K562 (cell line): ENCODE results near the gene KARS1. TPM values are rescaled to one million over a fixed set of nuclear protein-coding genes. Genes with fewer than 3 reads are reported as not detected.

Experiments
- ATAC-seq: fragments of 200-7000 bp; cut with Tn5 transposase; 3 replicates; pipeline ENCODE4 v1.9.1; 2020; ENCODE audit warnings: moderate library complexity
- BruUV-seq: library from RNA; stranded (reverse); fragments of 400-500 nt; replicated peaks from 2 replicates; lab custom pipeline; 2021; lab: Mats Ljungman, UMichigan
- CTCF ChIA-PET: fragments of 300-600 bp; formaldehyde crosslinking; extraction: SDS; loops from one replicate; lab custom pipeline; 2021; ENCODE audit warnings: low intra/inter-chr PET ratio; lab: Yijun Ruan, JAX
- POLR2A ChIA-PET: fragments of 300-600, 350-650 bp; sonication (Branson Sonifier 250); formaldehyde crosslinking; extraction: SDS; loops from one replicate; lab custom pipeline; 2021; ENCODE audit warnings: antibody characterized with exemption, inconsistent platforms; lab: Yijun Ruan, JAX
- DNase-seq, 4 experiments: peaks; one replicate each; pipeline versions ENCODE4 v3.0.0 to v3.0.0-alpha.2; 2011 to 2018; ENCODE audit warnings: low spot score in 3 of 4, mixed read lengths in 3 of 4; ENCODE audit errors: extremely low read depth in 1 of 4
- FAIRE-seq: peaks from 2 replicates; lab custom pipeline; 2011; peaks lifted over from hg19 to GRCh38; lab: Jason Lieb, UNC
- H2AFZ ChIP-seq: 2 replicates; pipeline ENCODE4 v1.6.0; 2011; ENCODE audit warnings: low read depth, low read length, control low read depth, inconsistent platforms
- H3K27ac ChIP-seq: fragments of 200-600 bp; 3 replicates; pipeline ENCODE4 v1.8.0; 2011; ENCODE audit warnings: low read depth, mild to moderate bottlenecking, control low read depth, inconsistent platforms, low read length, moderate library complexity, mixed read lengths; ENCODE audit errors: extremely low read depth
- H3K27me3 ChIP-seq, 2 experiments: fragments of 300-600 bp in 1 of 2; 2 replicates in 1 of 2; 3 replicates in 1 of 2; pipeline versions ENCODE4 v1.6.0 to v1.8.0; 2011; ENCODE audit warnings: inconsistent platforms in 2 of 2, low read length in 2 of 2, mild to moderate bottlenecking in 1 of 2, mixed read lengths in 1 of 2, moderate library complexity in 1 of 2; ENCODE audit not compliant: control insufficient read depth in 2 of 2, insufficient read depth in 2 of 2
- H3K36me3 ChIP-seq: fragments of 300-600 bp; 3 replicates; pipeline ENCODE4 v1.8.0; 2011; ENCODE audit warnings: mild to moderate bottlenecking, low read length, inconsistent platforms; ENCODE audit not compliant: control insufficient read depth, insufficient read depth
- H3K4me1 ChIP-seq, 2 experiments: fragments of 200-600 bp in 1 of 2; replicated peaks in 1 of 2; 2 replicates in 1 of 2; 3 replicates in 1 of 2; pipeline versions ENCODE4 v1.5.1 to v1.8.0; 2011; ENCODE audit warnings: inconsistent platforms in 2 of 2, low read length in 2 of 2, mild to moderate bottlenecking in 1 of 2, mixed read lengths in 1 of 2, moderate library complexity in 1 of 2; ENCODE audit not compliant: control insufficient read depth in 2 of 2, insufficient read depth in 2 of 2
- H3K4me2 ChIP-seq: 2 replicates; pipeline ENCODE4 v1.6.1; 2011; ENCODE audit warnings: low read length, control low read depth, inconsistent platforms, mixed read lengths; ENCODE audit not compliant: insufficient read depth
- H3K4me3 ChIP-seq: fragments of 200-600 bp; sonication (generic), shearing (Covaris generic); 2 replicates; pipeline ENCODE4 v1.5.1; 2016; ENCODE audit warnings: control low read depth, inconsistent platforms
- H3K79me2 ChIP-seq: fragments of 200-600 bp; 3 replicates; pipeline ENCODE4 v1.8.0; 2011; ENCODE audit warnings: low read length, inconsistent platforms; ENCODE audit not compliant: control insufficient read depth, insufficient read depth
- H3K9ac ChIP-seq, 2 experiments: 2 replicates each; pipeline versions ENCODE4 v1.6.0 to v1.6.1; 2011; ENCODE audit warnings: low read depth in 2 of 2, low read length in 2 of 2, control low read depth in 1 of 2, inconsistent platforms in 1 of 2, mild to moderate bottlenecking in 1 of 2, mixed read lengths in 1 of 2; ENCODE audit not compliant: insufficient read depth in 1 of 2
- H3K9me1 ChIP-seq: one replicate; pipeline ENCODE4 v1.6.0; 2011; ENCODE audit warnings: inconsistent platforms, mild to moderate bottlenecking, low read length, moderate library complexity; ENCODE audit not compliant: control insufficient read depth, insufficient read depth
- H3K9me3 ChIP-seq: replicated peaks from 2 replicates; pipeline ENCODE4 v1.5.1; 2011; ENCODE audit warnings: low read depth, low read length, inconsistent platforms; ENCODE audit not compliant: control insufficient read depth, insufficient read depth
- H4K20me1 ChIP-seq: replicated peaks from 2 replicates; pipeline ENCODE4 v1.6.1; 2011; ENCODE audit warnings: low read length, inconsistent platforms, mixed read lengths; ENCODE audit not compliant: control insufficient read depth, insufficient read depth
- FOXA3 ChIP-seq, 2 experiments: fragments of 450-650 bp in 1 of 2; sonication (generic) in 1 of 2; formaldehyde crosslinking; IDR thresholded peaks in 1 of 2; conservative IDR thresholded peaks in 1 of 2; 2 replicates each; pipeline versions ENCODE4 v1.4.0 to v1.8.0; 2020 to 2022; ENCODE audit warnings: mild to moderate bottlenecking in 2 of 2, missing genetic modification reagents in 1 of 2
- GATAD2A ChIP-seq: fragments of 450-650 bp; IDR thresholded peaks from 2 replicates; pipeline ENCODE4 v1.6.1; 2017
- RFX1 ChIP-seq: fragments of 450-650 bp; IDR thresholded peaks from 2 replicates; pipeline ENCODE4 v1.6.1; 2016; ENCODE audit warnings: mild to moderate bottlenecking, moderate library complexity
- SMARCB1 ChIP-seq: IDR thresholded peaks from 2 replicates; pipeline ENCODE4 v1.6.1; 2011; ENCODE audit warnings: improper control_type of control experiment, low read depth; ENCODE audit not compliant: insufficient read length
- ZNF3 ChIP-seq: fragments of 250-450 bp; sonication (Bioruptor Pico); IDR thresholded peaks from 2 replicates; pipeline ENCODE4 v1.5.0; 2021; ENCODE audit warnings: mild to moderate bottlenecking, moderate library complexity
- whole genome bisulfite sequencing: fragments of 100-300 bp; shearing (Covaris generic); methylation state at CpG from one replicate; pipeline ENCODE4 v1.1.6; 2016; ENCODE audit warnings: low coverage, mixed read lengths; ENCODE audit not compliant: insufficient coverage; ENCODE audit errors: missing lambda C conversion rate; 5-methylcytosine and 5-hydroxymethylcytosine counted together
- in situ Hi-C: fragments of 300-500 bp; cut with MboI; formaldehyde crosslinking; loops from 4 replicates; pipeline ENCODE4 v1.15.0; 2018; ENCODE audit warnings: inconsistent platforms, mixed read lengths
- intact Hi-C: fragments of 100-400 bp; cut with micrococcal nuclease; formaldehyde crosslinking; loops from 2 replicates; pipeline ENCODE4 v1.14.2; 2022
- polyA plus RNA-seq, 8 experiments: library from polyadenylated mRNA; depleted of rRNA in 4 of 8; stranded (reverse) in 5 of 8; unstranded in 3 of 8; fragments of >200 nt; fragmentation: Nextera tagmentation in 2 of 8; fragmentation: Illumina TruSeq in 1 of 8; extraction: Ambion mirVana in 2 of 8; extraction: Trizol in 1 of 8; gene quantifications; 2 replicates each; pipeline versions ENCODE4 v1.2.1 to v1.2.3, GENCODE V29; 2011 to 2014; ENCODE audit warnings: inconsistent platforms in 1 of 8, missing spikeins in 1 of 8
- total RNA-seq, 7 experiments: library from RNA; depleted of rRNA in 6 of 7; stranded (reverse); fragments of >200 nt in 6 of 7; fragmentation: Illumina TruSeq in 2 of 7; extraction: Trizol in 2 of 7; gene quantifications; 2 replicates each; pipeline versions ENCODE4 v1.2.1 to v1.2.3, GENCODE V29; 2011 to 2021; ENCODE audit warnings: low replicate concordance in 1 of 7

KARS1 gene
- total and polyA plus RNA-seq, 9 of the 15 experiments (the other 6 are each of a cell fraction or from before 2014, with no cell fraction given) = 223 to 386 (median 304) TPM

DNA sequence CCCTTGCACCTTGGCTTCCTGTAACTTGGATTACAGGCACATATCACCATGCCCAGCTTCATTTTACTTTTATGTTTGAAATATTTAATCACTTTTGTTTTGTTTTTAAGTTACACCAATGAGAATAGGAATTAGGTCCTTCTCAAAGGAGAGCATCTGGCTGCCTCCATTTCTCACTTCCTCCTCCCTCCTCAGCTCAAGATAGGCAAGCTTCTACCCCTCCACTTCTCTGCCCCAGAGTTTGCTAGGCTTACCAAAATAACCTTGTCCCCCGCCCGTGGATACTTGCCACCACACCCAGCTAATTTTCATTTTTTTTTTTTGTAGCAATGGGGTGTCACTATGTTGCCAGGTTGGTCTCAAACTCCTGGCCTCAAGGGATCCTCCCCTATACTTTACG lies 63.4 kb downstream of the KARS1 start (continued):
- TF ChIP-seq FOXA3 (CRISPR knock-in tag; conservative IDR thresholded peaks at IDR 0.05 in 1 of 2, IDR thresholded peaks at IDR 0.05 in 1 of 2) (no peak), ZNF3 (CRISPR knock-in tag) (no peak)

GRCh38 chr16:75579281-75579834 lies 68.1 kb downstream of the KARS1 start:
- POLR2A ChIA-PET = interaction anchor here (0.6 to 1.9 kb wide), 3 partner anchors 12 to 128 kb away, joined by 3 to 5 read pairs (median 4); no protein-coding TSS in a partner anchor
- Histone ChIP-seq H3K4me3 (no peak overlapping the region), H3K4me2 (no peak overlapping the region), H3K9ac (no peak overlapping the region), H3K27ac (no peak overlapping the region), H3K9me3 (no peaks in the 10 kb centered on the region), H3K27me3 (no peaks in the 10 kb centered on the region), H4K20me1 (peaks cover 5% of the 10 kb centered on the region; the same call in 1 of the 2 replicates), H3K9me1 (no peaks in the 10 kb centered on the region), H3K36me3 (peaks cover 44% of the 10 kb centered on the region; the same call in 2 of the 3 replicates), H3K79me2 (no peaks in the 10 kb centered on the region), H3K4me1 (peaks cover 7 to 13% of the 10 kb centered on the region in 2 experiments; a peak in 3 of 5 replicates), H2AFZ (no peak overlapping the region)
- no peak for DNase-seq
- FAIRE-seq = no peak
- peak; percentile 43; the same call in 1 of the 2 replicates for TF ChIP-seq RFX1
- TF ChIP-seq SMARCB1 = no peak
- TF ChIP-seq GATAD2A = no peak
- in situ Hi-C loops (no loop called here), intact Hi-C loops (no loop called here)
- no peak for ATAC-seq
- CTCF ChIA-PET = no interaction called here
- BruUV-seq = no TSS peak
- WGBS = 80% methylated on average over 7 of the region's 7 CpGs
